Muscle of leg (tissue), 11 donors: ENCODE data around the gene PROSER2. TPM values are rescaled to one million over a fixed set of nuclear protein-coding genes. Genes with fewer than 3 reads are reported as not detected.

ENCODE experiments used
- DNase-seq: peaks from one replicate; pipeline ENCODE4 v3.0.0; 2013
- H3K27ac ChIP-seq: one replicate; pipeline ENCODE4 v1.5.1; 2013; ENCODE audit warnings: mild to moderate bottlenecking, low read length, control low read depth
- H3K27me3 ChIP-seq: one replicate; pipeline ENCODE4 v1.6.1; 2013; ENCODE audit warnings: low read length; ENCODE audit not compliant: control insufficient read depth, insufficient read depth
- H3K36me3 ChIP-seq: one replicate; pipeline ENCODE4 v1.6.1; 2013; ENCODE audit warnings: low read length; ENCODE audit not compliant: control insufficient read depth, insufficient read depth
- H3K4me1 ChIP-seq: one replicate; pipeline ENCODE4 v1.6.1; 2013; ENCODE audit warnings: low read length; ENCODE audit not compliant: control insufficient read depth, insufficient read depth
- H3K4me3 ChIP-seq: one replicate; pipeline ENCODE4 v1.5.1; 2013; ENCODE audit warnings: low read length, control low read depth
- H3K9me3 ChIP-seq: replicated peaks from 2 replicates; pipeline ENCODE4 v1.6.1; 2013; ENCODE audit warnings: low read depth, low read length; ENCODE audit not compliant: control insufficient read depth
- WGBS: methylation state at CpG from one replicate; pipeline ENCODE4 v1.1.5; 2013; ENCODE audit warnings: missing lambda C conversion rate; ENCODE audit not compliant: insufficient coverage; 5-methylcytosine and 5-hydroxymethylcytosine counted together
- polyA plus RNA-seq, 8 donors: library from polyadenylated mRNA; unstranded; fragments of 120-200 nt; gene quantifications; one replicate each; pipeline versions ENCODE4 v1.2.1 to v1.2.3, GENCODE V29; 2013; ENCODE audit warnings: inconsistent platforms in 1 of 8, low replicate concordance in 1 of 8; ENCODE audit not compliant: insufficient read length in 8 of 8, insufficient read depth in 1 of 8
- total RNA-seq: library from RNA; stranded (reverse); fragments of 120-200 nt; gene quantifications from one replicate; pipeline ENCODE4 v1.2.4, GENCODE V29; 2013

The PROSER2 gene
- total and polyA plus RNA-seq, 9 donors: 3.4 to 5.5 (median 4.0) TPM

GRCh38 chr10:11831520-11831951 lies 8.4 kb downstream of the PROSER2 start:
- WGBS: 51% methylated on average over 4 of the region's 7 CpGs
- no peaks in the 10 kb centered on the region for H3K9me3 ChIP-seq
- H3K36me3 ChIP-seq: no peaks in the 10 kb centered on the region
- H3K4me3 ChIP-seq: no peak overlapping the region
- H3K4me1 ChIP-seq: peaks cover 3% of the 10 kb centered on the region
- H3K27me3 ChIP-seq: no peaks in the 10 kb centered on the region
- peak; percentile 23 for DNase-seq
- peak overlapping the region; percentile 65 for H3K27ac ChIP-seq

GRCh38 chr10:11832042-11832441 lies 8.9 kb downstream of the PROSER2 start:
- Histone ChIP-seq H3K9me3 (no peaks in the 10 kb centered on the region), H3K27me3 (no peaks in the 10 kb centered on the region), H3K27ac (peak overlapping the region; percentile 29), H3K4me3 (no peak overlapping the region), H3K36me3 (no peaks in the 10 kb centered on the region), H3K4me1 (peaks cover 3% of the 10 kb centered on the region)
- DNase-seq: peak; percentile 59
- no CpG with 5 or more reads among the region's 5 CpGs for WGBS

GRCh38 chr10:11835061-11835460 lies 11.9 kb downstream of the PROSER2 start:
- H3K4me1 ChIP-seq: peaks cover 3% of the 10 kb centered on the region
- H3K9me3 ChIP-seq: no peaks in the 10 kb centered on the region
- no peak for DNase-seq
- 94% methylated on average over 5 of the region's 6 CpGs for WGBS
- H3K4me3 ChIP-seq: no peak overlapping the region
- H3K36me3 ChIP-seq: no peaks in the 10 kb centered on the region
- H3K27ac ChIP-seq: no peak overlapping the region
- H3K27me3 ChIP-seq: no peaks in the 10 kb centered on the region

- Histone ChIP-seq H3K4me1 (peaks cover 3% of the 10 kb centered on the region), H3K27me3 (no peaks in the 10 kb centered on the region), H3K36me3 (no peaks in the 10 kb centered on the region), H3K4me3 (no peak overlapping the region), H3K9me3 (no peaks in the 10 kb centered on the region), H3K27ac (no peak overlapping the region)
- peak; percentile 10 for DNase-seq
- 97% methylated on average over 7 of the region's 8 CpGs for WGBS
These were observed 12.5 kb downstream of the PROSER2 start for GRCh38 chr10:11835704-11836103.

- 87% methylated on average over 9 of the region's 17 CpGs for WGBS
- no peak overlapping the region for H3K4me3 ChIP-seq
- no peak for DNase-seq
These were observed 14.4 kb downstream of the PROSER2 start for GRCh38 chr10:11837372-11838161.

GRCh38 chr10:11838298-11838852 lies 15.2 kb downstream of the PROSER2 start:
- no peaks in the 10 kb centered on the region for H3K4me1 ChIP-seq
- no peak overlapping the region for H3K27ac ChIP-seq
- 81% methylated on average over 6 of the region's 8 CpGs for WGBS
- H3K9me3 ChIP-seq: no peaks in the 10 kb centered on the region
- peak; percentile 48 for DNase-seq
- H3K36me3 ChIP-seq: no peaks in the 10 kb centered on the region
- H3K27me3 ChIP-seq: no peaks in the 10 kb centered on the region
- no peak overlapping the region for H3K4me3 ChIP-seq

More at GRCh38 chr10:11837372-11838161, 14.4 kb downstream of the PROSER2 start:
- no peaks in the 10 kb centered on the region for H3K4me1 ChIP-seq
- no peak overlapping the region for H3K27ac ChIP-seq
- no peaks in the 10 kb centered on the region for H3K36me3 ChIP-seq
- no peaks in the 10 kb centered on the region for H3K27me3 ChIP-seq
- no peaks in the 10 kb centered on the region for H3K9me3 ChIP-seq

- Histone ChIP-seq H3K27ac (no peak overlapping the region), H3K9me3 (no peaks in the 10 kb centered on the region), H3K4me3 (no peak overlapping the region), H3K4me1 (no peaks in the 10 kb centered on the region), H3K27me3 (no peaks in the 10 kb centered on the region), H3K36me3 (no peaks in the 10 kb centered on the region)
- DNase-seq: no peak
- WGBS: no CpG with 5 or more reads among the region's 3 CpGs
These were observed 18.2 kb downstream of the PROSER2 start for GRCh38 chr10:11841375-11841774.

GRCh38 chr10:11842411-11842810 lies 19.3 kb downstream of the PROSER2 start:
- DNase-seq: no peak
- no peak overlapping the region for H3K27ac ChIP-seq
- no CpG with 5 or more reads among the region's 3 CpGs for WGBS

GRCh38 chr10:11845113-11845512 lies 22.0 kb downstream of the PROSER2 start:
- DNase-seq: no peak
- H3K4me1 ChIP-seq: no peaks in the 10 kb centered on the region
- no peaks in the 10 kb centered on the region for H3K27me3 ChIP-seq
- no peak overlapping the region for H3K4me3 ChIP-seq
- H3K9me3 ChIP-seq: no peaks in the 10 kb centered on the region
- no peak overlapping the region for H3K27ac ChIP-seq
- WGBS: no CpG with 5 or more reads among the region's 7 CpGs
- H3K36me3 ChIP-seq: no peaks in the 10 kb centered on the region

More at GRCh38 chr10:11842411-11842810, 19.3 kb downstream of the PROSER2 start:
- no peaks in the 10 kb centered on the region for H3K4me1 ChIP-seq
- no peaks in the 10 kb centered on the region for H3K27me3 ChIP-seq
- H3K4me3 ChIP-seq: no peak overlapping the region
- H3K36me3 ChIP-seq: no peaks in the 10 kb centered on the region
- H3K9me3 ChIP-seq: no peaks in the 10 kb centered on the region

- Histone ChIP-seq H3K27me3 (no peaks in the 10 kb centered on the region), H3K27ac (no peak overlapping the region), H3K4me1 (no peaks in the 10 kb centered on the region), H3K4me3 (no peak overlapping the region), H3K36me3 (no peaks in the 10 kb centered on the region), H3K9me3 (no peaks in the 10 kb centered on the region)
- WGBS: 40% methylated on average over 2 of the region's 8 CpGs
- peak; percentile 14 for DNase-seq
These were observed 23.4 kb downstream of the PROSER2 start for GRCh38 chr10:11846542-11846941.
